ENCODE results near the gene GAGE2A.

Gene GAGE2A

DNA sequence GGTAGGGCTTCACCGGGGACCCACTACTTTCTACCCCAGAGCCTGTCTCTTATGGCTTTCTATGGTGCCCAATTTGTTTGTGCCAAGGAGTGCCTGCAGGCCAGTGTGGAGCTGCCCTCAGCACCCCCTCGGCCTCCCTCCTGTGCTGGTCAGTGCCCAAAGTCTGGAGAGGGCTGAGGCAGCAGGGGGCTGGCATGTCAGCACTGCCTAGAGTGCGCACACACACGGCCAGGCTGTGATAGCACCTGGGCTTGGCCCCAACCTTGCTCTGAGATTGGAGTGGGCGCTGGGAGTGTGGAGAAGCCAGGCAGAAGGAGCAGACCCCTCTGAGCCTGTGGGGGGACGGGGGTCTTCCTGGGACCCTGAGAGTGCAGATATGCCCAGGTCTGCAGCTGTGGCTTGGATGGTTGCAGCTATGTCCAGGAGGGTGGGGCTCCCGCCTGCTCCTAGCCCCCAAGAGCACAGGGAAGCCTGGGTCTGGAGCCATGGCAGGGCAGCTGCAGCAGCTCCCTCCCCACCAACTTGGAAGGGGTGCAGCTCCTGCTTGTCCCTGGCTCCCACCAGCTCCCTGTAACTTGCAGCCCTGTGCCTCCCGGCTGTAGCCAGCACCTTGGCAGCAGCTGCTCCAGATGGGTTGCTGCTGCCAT is 55.8 kb downstream of the GAGE2A start:
- no peak for FAIRE-seq

More for the DNA sequence above, 55.8 kb downstream of the GAGE2A start:
- TF ChIP-seq POLR2A (IDR thresholded peaks at IDR 0.05; ENCODE audit: low read depth, low read length): no peak
- DNase-seq (ENCODE audit: insufficient read length, low spot score): no peak

Measured in H54 (cell line).